Fibroblast of the aortic adventitia (primary cell): Measurements from ENCODE around the gene ELMO1. TPM values are rescaled to one million over a fixed set of nuclear protein-coding genes. Genes with fewer than 3 reads are reported as not detected.

Experiments
- DNase-seq: peaks from one replicate; pipeline ENCODE4 v3.0.0-alpha.2; 2010; ENCODE audit warnings: low read depth
- H3K4me3 ChIP-seq: 2 replicates; pipeline ENCODE4 v1.5.1; 2011; ENCODE audit warnings: low read depth, mild to moderate bottlenecking, control low read depth, low read length, moderate library complexity
- total RNA-seq: library from RNA; depleted of rRNA; stranded (reverse); fragments of >200 nt; gene quantifications from 2 replicates; pipeline ENCODE4 v1.2.3, GENCODE V29; 2012; ENCODE audit warnings: low replicate concordance
- TF ChIP-seq, protein P1 (sequence below): IDR thresholded peaks from 2 replicates; pipeline ENCODE4 v1.5.1; 2011; ENCODE audit warnings: mild to moderate bottlenecking, low read length, control low read depth, inconsistent platforms; ENCODE audit not compliant: insufficient read depth

The ELMO1 gene
- total RNA-seq, 1 donor: 1.3 TPM

DNA sequence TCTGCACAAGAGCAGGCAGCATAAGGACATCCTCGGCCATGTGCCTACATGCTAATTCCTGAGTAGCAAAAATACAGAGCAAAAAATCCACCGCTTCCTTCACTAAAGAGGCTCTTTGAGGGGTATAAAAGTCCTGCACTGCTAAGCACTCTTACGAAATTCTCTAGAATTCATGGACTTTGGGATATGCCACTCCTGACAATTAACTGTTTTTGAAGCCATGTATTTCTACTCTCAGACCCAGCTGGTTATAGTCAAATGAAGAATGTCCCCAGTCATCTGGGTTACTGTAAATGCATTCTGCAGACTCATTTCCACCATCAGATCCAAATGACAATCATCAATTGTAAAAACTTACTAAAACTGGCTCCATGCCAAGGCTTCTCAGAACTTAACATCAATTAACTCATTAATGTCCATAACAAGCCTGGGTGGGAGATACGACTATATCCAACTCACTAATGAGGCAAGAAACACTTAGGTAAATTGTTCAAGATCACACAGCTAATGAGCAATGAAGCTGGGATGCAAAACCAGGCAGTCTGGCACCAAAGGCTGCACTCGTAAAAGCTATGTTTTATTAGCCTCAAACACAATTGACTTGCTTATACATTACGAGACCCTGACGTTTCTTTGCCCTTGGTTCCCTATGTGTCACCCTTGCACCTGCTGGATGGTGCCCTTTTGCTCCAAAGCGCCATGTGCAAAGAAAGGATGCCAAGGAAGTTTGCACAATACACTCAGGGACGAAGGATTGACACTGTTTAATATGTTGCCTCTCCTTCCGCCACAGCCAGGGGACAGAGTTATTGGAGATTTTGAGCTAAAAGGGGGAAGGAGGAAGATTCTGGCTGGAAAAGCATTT, 250.4 kb downstream of the ELMO1 start:
- no peak for DNase-seq
- TF ChIP-seq, protein P1, sequence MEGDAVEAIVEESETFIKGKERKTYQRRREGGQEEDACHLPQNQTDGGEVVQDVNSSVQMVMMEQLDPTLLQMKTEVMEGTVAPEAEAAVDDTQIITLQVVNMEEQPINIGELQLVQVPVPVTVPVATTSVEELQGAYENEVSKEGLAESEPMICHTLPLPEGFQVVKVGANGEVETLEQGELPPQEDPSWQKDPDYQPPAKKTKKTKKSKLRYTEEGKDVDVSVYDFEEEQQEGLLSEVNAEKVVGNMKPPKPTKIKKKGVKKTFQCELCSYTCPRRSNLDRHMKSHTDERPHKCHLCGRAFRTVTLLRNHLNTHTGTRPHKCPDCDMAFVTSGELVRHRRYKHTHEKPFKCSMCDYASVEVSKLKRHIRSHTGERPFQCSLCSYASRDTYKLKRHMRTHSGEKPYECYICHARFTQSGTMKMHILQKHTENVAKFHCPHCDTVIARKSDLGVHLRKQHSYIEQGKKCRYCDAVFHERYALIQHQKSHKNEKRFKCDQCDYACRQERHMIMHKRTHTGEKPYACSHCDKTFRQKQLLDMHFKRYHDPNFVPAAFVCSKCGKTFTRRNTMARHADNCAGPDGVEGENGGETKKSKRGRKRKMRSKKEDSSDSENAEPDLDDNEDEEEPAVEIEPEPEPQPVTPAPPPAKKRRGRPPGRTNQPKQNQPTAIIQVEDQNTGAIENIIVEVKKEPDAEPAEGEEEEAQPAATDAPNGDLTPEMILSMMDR: no peak
- H3K4me3 ChIP-seq: no peak overlapping the region

DNA sequence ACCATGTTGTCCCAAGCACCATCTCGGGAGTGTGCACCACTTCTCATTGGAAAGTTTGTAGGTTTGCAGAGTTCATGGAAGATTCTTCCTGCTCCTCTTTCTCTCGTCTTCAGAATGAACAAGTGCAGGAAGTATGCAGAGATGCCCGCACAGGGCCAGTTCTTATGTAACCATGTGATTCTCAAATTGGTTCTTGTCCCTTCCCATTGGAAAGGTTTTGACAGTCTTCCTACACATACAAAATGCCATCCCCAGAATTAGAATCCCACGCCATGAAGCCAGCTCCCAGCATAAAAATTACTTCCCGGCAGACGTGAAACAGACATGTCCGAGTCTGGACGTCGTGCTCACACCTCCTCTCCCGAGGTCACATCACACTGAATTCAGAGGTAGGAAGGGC, 251.6 kb downstream of the ELMO1 start:
- TF ChIP-seq, protein P1: no peak
- H3K4me3 ChIP-seq: no peak overlapping the region
- no peak for DNase-seq

DNA sequence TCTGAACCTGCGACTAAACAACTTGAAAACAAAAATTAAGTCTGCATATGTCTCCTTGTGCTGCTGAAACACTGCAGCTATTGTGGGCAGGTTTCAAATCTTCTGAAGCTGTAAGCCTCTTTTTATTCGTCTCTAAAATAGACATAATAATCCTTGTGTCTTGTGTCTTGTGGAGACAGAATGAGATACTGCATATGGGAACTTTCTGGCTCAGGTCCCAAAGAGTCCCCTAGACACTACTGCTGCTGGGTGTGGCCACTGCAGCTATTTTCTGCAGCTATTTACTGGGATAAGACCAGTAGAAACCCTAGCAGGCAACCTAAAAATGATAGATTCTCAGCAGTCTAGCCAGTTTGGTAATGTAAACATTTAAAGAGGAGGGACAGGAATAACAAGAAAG, 252.0 kb downstream of the ELMO1 start:
- TF ChIP-seq, protein P1: no peak
- DNase-seq: no peak
- no peak overlapping the region for H3K4me3 ChIP-seq

DNA sequence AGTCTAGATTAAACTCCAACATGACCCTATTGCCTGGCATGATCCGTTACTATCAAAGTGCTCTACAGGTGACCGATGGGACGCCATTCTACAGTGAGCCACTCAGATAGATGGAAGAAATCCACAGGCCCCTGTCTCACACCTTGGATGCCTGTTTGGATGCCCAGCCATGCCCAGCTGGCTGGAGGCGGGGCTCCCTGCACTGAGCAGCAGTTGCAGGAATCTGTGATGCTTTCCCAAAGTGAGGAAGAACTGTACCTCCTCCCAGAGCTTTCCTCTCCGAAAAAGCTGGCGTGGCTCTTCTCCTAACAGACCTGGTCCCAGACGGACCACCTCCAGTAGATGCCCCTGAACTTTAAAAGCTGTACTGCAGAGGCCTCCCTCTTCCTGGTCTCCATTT, 253.3 kb downstream of the ELMO1 start:
- H3K4me3 ChIP-seq: no peak overlapping the region
- TF ChIP-seq, protein P1: no peak
- no peak for DNase-seq

DNA sequence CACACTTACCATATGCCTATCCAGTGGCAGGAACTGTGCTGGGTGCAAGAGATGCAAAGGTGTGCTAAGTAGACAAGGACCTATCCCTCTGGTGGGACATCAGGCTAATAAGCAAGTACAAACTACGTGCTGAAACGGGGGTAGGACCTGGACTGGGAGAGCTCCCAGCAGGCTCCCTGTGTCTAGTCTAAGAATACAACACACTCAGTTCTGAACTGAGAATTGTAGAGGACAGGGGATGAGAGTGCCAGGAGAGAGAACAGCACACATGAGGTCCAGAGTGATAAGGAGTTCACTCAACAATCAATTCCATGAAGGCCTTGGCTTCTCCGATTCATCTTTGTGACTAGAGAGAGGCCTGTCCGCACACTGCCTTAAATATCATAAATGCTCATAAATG, 253.7 kb downstream of the ELMO1 start:
- no peak overlapping the region for H3K4me3 ChIP-seq
- TF ChIP-seq, protein P1: no peak

DNA sequence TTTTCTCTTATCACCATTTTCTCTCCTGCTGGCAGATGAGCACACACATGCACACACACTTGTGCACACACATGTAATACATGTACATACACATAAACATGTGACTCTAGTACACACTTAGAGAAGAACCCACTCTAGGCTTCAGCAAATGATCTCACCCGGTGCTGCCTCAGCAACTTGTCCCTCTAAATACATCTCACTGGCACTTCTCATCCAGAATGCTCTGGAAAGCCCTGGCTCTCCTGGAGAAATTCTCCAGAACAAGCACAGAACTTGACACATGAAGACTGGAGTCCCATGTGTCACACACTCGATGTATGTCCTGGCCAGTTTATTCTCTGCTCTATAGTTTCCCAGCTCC, 254.9 kb downstream of the ELMO1 start:
- TF ChIP-seq, protein P1: no peak

More for the DNA sequence above, 253.7 kb downstream of the ELMO1 start:
- DNase-seq: no peak

More for the DNA sequence above, 254.9 kb downstream of the ELMO1 start:
- no peak overlapping the region for H3K4me3 ChIP-seq
- DNase-seq: no peak
